GM21360 (cell line): ENCODE results near the gene IFI44.

Experiments
- ATAC-seq: cut with Tn5 transposase; IDR thresholded peaks from one replicate; pipeline ENCODE4 v1.9.1; 2021; ENCODE audit warnings: mild to moderate bottlenecking, moderate library complexity; ENCODE audit not compliant: unreplicated experiment

The IFI44 gene

GRCh38 chr1:78651241-78651640, 1.6 kb downstream of the IFI44 start:
- peak; percentile 45 for ATAC-seq

GRCh38 chr1:78652019-78652560, 2.5 kb downstream of the IFI44 start:
- ATAC-seq: no peak

- no peak for ATAC-seq
These were observed 9.3 kb downstream of the IFI44 start for GRCh38 chr1:78658901-78659300.

GRCh38 chr1:78663923-78664322, 14.3 kb downstream of the IFI44 start:
- no peak for ATAC-seq

- ATAC-seq: no peak
These were observed 15.1 kb downstream of the IFI44 start for GRCh38 chr1:78664763-78665162.

- ATAC-seq: no peak
These were observed 16.2 kb downstream of the IFI44 start for GRCh38 chr1:78665809-78666208.

GRCh38 chr1:78667939-78668338, 18.3 kb downstream of the IFI44 start:
- no peak for ATAC-seq

- ATAC-seq: no peak
These were observed 18.8 kb downstream of the IFI44 start for GRCh38 chr1:78668427-78668826.

- ATAC-seq: no peak
These were observed 22.8 kb downstream of the IFI44 start for GRCh38 chr1:78672428-78672827.

GRCh38 chr1:78673120-78673519, 23.5 kb downstream of the IFI44 start:
- ATAC-seq: no peak

GRCh38 chr1:78676347-78676982, 26.8 kb downstream of the IFI44 start:
- no peak for ATAC-seq

- no peak for ATAC-seq
These were observed 27.4 kb downstream of the IFI44 start for GRCh38 chr1:78676993-78677392.

GRCh38 chr1:78677788-78678187, 28.2 kb downstream of the IFI44 start:
- ATAC-seq: no peak

- ATAC-seq: peak; percentile 75
These were observed 28.7 kb downstream of the IFI44 start for GRCh38 chr1:78678324-78678723.

GRCh38 chr1:78681265-78681664, 31.6 kb downstream of the IFI44 start:
- ATAC-seq: no peak

- no peak for ATAC-seq
These were observed 32.9 kb downstream of the IFI44 start for GRCh38 chr1:78682496-78682895.

GRCh38 chr1:78683079-78683478, 33.4 kb downstream of the IFI44 start:
- ATAC-seq: no peak

GRCh38 chr1:78687315-78687714, 37.7 kb downstream of the IFI44 start:
- no peak for ATAC-seq

GRCh38 chr1:78687914-78688313, 38.3 kb downstream of the IFI44 start:
- no peak for ATAC-seq

- ATAC-seq: no peak
These were observed 39.1 kb downstream of the IFI44 start for GRCh38 chr1:78688697-78689096.

- ATAC-seq: no peak
These were observed 40.9 kb downstream of the IFI44 start for GRCh38 chr1:78690516-78690915.

GRCh38 chr1:78691995-78692747, 42.5 kb downstream of the IFI44 start:
- ATAC-seq: no peak
